HG03342 (cell line): ENCODE results near the gene U2AF1L4.
"Not testable (repeated sequence)": the region's sequence is repeated elsewhere in the genome, so short reads cannot be mapped to it uniquely, and the experiment has no call there.

ENCODE experiments used
- ATAC-seq: cut with Tn5 transposase; IDR thresholded peaks from one replicate; pipeline ENCODE4 v1.9.1; 2021; ENCODE audit warnings: mild to moderate bottlenecking, moderate library complexity; ENCODE audit not compliant: unreplicated experiment

Gene U2AF1L4

DNA sequence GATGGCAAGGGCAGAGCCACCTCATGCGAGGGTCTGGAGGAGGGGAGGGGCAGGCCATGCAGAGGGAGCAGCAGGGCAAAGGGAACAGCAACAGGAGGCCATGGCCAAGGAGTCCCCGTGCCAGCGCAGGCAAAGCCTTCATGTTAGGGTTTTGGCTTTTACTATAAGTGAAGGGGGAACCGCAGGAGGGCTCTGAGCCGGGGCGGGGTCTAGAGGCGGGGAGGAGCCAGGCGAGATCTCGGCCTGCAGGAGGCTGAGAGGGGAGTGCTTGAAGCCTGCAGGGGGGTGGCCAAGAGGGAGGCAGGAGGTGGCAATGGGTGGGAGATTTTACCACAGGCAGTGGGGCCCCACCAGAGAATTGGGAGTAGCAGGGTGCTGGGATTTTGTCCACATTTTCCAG lies 36.4 kb upstream of the U2AF1L4 start:
- no peak for ATAC-seq

DNA sequence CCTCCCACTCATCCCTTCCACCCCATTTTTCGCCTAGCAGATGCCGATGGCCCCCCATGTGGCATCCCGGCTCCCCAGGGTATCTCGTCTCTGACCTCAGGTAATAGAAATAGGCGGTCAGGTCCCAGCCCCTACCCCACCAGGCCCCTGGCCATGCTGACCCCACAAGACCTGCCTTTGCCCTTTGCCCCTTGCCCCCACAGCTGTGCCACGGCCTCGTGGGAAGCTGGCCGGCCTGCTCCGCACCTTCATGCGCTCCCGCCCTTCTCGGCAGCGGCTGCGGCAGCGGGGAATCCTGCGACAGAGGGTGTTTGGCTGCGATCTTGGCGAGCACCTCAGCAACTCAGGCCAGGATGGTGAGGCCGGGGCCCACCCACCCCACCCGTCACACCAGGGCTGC lies 35.5 kb upstream of the U2AF1L4 start:
- no peak for ATAC-seq

DNA sequence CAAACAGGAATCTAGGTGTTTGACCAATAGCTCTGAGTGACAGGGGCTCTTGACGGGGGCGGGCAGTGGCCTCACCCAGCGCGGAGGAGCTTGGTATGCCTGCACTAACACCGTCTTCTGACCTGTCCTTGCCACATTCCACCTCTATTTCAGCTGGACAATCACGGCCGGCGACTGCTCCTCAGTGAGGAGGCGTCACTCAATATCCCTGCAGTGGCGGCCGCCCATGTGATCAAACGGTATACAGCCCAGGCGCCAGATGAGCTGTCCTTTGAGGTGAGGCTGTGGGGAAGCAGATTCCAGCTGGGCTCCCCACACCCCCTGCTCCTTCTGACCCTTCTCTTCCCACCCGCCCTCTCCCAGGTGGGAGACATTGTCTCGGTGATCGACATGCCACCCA lies 34.8 kb upstream of the U2AF1L4 start:
- no peak for ATAC-seq

DNA sequence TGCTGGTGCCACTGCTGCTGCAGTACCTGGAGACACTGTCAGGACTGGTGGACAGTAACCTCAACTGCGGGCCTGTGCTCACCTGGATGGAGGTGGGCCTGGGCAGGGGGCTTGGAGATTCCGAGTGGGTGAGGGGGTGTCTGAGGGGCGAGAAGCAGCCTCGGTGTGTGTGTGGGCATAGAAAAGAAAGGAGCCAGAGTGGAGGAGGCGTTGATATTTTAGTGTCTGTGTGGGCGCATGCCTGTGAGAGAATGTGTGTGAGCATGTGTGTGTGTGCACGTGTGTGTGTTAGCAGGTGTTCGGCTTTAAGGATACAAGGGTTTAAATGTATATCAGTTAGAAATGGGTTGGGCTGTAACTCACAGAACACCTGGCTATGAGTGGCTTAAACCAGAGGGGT lies 33.8 kb upstream of the U2AF1L4 start:
- no peak for ATAC-seq

DNA sequence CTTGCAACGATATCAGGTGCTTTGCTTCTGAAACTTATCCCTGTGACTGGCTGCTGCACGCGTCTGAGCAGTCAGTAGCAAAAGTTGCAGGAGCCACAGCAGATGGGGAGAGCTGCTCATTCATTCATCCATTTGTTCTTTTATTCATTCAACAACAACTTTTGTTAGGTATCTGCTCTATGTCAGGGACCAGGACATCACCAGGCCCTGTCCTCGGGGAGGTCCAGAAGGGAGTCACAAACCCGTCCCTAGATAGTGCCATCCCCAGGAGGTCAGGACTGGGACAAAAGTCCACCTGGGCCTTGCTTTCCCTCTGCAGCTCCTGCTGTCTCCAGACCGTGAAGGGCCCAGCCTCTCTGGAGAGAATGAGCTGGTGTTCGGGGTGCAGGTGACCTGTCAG lies 32.7 kb upstream of the U2AF1L4 start:
- no peak for ATAC-seq

DNA sequence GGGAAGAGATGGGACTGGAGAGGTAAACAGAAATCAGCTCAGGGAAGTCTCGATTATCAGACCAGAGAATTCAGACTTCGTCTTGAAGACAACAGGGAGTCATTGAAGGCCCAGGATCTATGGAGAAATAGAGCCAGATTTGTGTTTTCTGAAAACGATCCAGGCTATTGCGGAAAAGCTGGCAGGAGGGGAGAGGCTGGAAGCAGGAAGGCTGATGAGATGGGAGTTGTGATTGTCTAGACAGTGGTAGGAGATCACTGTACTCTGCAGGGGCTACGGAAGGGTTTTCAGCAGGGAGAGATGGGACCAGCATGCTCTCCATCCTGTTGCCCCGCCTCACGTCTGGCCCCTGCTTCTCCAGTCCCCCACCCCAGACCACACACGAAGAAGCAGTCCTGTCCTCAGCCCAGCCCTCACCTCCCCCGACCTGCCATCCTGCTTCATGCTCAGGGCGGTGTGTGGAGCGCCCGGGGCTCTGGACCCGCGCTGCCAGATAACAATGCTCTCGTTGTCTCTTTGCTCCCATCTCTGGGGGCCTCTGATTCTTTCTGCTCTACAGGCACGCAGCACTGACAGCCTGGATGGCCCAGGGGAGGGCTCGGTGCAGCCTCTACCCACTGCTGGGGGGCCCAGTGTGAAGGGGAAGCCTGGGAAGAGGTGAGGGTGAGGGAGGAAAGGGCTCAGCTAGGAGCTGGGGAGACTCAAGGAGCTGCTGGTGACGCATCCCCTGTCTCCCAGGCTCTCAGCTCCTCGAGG lies 32.0 kb upstream of the U2AF1L4 start:
- no peak for ATAC-seq

DNA sequence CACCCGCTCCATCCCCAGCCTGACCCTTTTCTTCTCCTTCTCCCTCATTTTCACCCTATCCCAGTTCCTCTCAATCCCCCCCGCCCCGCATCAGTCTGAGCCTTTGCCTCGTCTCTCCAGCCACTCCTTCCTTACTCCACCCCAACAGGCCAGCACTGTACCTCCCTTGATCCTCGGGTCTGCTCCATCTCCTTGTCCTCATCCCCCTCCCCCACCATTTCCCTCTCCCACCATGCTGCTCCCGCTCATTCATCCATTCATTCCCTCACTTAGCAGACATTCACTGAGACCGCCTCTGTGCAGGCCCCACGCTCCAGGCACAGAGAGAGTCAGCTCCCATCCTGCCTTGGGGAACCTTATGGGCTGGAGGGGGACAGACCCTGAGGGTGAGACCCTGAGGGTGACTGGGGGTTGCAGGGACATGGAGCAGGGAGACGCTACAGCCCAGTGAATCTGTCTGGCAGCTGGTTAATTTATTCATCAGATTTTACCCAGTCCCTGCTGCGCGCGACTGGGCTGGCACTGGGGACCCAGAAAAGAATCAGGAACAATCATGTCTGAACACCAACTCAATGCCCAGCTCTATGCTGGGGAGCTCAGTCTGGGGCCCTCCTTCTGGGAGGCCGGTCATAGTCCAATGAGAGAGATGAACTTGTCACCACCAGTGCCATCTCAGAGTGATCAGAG lies 31.0 kb upstream of the U2AF1L4 start:
- no peak for ATAC-seq

DNA sequence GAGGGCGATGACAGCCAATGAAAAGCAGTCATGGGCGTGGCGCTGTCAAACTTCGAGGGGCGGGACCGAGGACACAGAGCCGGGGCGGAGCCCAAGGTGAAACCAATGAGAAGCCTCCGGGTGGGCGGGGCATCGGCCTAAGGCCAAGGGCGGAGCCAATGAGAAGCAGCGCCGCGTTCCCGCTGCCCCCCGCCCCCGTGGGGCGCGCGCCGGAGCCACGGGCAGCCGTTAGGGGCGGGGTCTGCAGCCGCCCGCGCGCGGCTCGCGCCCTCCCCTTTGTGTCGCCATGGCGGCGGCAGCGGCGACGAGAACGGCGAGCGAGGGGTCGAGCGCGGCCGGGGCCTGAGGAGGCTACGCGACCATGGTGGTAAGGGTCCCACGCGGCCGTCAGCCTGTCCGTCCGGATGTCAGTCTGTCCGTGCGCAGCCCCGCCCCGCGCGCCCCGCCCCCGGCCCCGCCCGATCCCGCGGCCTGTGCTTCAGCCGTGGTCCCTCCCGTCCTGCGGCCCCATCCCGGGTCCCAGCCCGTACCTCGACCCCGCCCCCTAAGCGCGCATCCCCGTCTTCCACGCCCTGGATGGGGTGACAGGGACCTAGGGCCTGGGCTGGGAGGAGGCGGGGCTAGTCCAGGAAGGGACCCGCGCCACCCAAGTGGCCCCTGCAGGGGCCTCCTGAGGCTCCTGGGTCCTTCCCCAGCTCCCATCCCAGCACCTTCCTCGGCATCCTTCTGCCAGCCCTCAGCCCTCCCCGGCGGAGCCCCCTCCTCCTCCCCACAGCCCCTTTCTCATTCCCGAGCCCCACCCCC lies 30.3 kb upstream of the U2AF1L4 start, which contains the start of gene ARHGAP33:
Gene ARHGAP33, plus strand, starts transcription at position 267 of the 804 bp plus-strand sequence. Its CDS starts 95 bp downstream, at position 362.
- ATAC-seq, result peak; percentile 90

DNA sequence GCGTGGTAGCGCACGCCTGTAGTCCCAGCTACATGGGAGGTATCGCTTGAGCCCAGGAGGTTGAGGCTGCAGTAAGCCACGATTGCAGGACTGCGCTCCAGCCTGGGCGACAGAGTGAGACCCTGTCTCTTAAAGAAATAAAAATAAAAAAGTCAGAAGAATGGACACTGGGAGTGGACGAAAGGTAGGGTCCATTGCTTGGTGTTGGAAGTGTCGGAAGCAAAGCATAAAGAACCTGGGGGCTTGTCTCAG lies 29.8 kb upstream of the U2AF1L4 start:
- no peak for ATAC-seq

DNA sequence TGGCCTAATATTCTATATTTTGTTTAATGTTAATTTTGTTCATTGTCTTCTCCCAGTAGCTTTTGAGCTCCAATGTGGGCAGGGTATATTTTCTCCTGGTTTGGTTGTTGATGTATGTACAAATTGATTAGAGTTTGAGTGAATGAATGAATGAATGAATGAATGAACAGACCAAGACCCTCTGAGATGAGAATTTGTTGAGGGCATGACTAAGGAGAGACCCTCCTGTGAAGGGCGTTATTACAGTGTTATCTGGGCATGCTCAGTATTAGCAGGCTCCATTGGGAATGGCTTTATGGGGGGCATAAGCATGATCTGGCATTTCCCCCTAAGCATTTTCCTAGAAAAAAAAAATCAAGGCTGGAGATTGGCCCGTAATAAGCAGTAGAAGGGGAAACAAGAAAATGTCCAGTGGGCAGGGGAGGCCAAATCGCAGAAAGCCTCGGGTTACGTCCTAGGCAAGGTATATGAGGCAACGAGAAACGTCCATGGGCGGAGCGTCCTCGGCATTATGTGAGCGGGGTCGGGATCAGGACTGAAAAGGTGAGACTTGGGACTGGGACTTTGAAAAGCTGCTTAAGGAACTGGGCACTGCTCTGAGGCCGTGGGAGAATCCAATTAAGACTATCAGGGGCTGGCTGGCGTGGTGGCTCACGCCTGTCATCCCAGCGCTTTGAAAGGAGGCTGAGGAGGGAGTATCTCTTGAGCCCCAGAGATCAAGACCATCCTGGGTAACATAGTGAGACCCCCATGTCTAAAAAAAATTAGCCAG lies 29.2 kb upstream of the U2AF1L4 start:
- ATAC-seq, result no peak

DNA sequence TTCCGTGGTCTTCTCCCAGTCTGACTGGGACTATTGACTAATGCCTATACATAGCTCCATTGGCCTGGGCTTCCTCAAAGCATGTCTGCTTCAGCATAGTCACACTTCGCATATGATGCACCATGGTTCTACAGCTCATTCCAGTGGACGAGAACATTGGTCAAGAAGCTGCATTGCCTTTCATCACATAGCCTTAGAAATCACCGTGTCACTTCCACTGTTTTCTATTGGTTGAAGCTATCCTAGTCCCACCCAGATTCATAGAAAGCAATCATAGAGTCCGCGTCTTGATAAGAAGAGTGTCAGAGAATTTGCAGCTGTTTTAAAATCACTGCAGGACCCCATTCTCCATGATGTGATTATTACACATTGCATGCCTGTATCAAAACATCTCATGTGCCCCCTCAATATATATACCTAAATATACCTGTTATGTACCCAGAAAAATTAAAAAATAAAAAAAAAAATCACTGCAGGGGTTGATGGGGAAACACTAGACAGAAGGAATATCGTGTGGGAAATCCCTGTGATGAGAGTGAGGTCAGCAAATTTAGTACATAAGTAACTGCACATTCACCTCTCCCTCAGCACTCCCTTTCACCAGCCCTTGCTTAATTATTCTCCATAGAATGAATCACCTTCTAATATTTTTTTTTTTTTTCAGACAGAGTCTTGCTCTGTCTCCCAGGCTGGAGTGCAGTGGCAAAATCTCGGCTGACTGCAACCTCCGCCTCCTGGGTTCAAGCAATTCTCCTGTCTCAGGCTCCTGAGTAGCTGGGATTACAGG lies 28.0 kb upstream of the U2AF1L4 start:
- ATAC-seq, result no peak

DNA sequence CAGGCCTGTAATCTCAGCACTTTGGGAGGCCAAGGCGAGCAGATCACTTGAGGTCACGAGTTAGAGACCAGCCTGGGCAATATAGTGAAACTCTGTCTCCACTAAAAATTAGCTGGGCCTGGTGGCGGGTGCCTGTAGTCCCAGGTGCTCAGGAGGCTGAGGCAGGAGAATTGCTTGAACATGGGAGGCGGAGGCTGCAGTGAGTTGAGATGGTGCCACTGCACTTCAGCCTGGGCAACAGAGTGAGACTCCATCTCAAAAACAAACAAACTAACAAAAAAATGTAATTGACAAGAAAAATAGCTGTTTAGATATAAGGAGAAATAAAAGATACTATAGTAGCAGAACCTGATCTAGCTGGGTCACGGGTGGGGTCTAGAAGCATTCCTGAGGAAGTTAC lies 27.1 kb upstream of the U2AF1L4 start:
- not testable (repeated sequence) for ATAC-seq

DNA sequence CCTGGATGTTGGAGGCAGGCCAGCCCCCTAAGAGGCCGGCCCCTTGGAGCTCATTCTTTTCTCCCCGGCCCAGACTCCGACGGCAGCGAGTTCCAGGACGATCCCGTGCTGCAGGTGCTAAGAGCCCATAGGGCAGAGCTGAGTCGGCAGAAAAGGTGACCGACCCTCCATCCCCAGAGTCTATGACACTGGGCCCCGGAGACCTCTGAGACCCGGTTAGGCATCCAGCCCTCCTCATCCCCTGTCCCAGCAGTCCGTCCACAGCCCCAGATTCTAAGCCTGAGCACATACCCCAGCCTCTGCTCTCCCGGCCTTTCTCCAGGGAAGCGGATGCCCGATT lies 22.8 kb upstream of the U2AF1L4 start:
- no peak for ATAC-seq

DNA sequence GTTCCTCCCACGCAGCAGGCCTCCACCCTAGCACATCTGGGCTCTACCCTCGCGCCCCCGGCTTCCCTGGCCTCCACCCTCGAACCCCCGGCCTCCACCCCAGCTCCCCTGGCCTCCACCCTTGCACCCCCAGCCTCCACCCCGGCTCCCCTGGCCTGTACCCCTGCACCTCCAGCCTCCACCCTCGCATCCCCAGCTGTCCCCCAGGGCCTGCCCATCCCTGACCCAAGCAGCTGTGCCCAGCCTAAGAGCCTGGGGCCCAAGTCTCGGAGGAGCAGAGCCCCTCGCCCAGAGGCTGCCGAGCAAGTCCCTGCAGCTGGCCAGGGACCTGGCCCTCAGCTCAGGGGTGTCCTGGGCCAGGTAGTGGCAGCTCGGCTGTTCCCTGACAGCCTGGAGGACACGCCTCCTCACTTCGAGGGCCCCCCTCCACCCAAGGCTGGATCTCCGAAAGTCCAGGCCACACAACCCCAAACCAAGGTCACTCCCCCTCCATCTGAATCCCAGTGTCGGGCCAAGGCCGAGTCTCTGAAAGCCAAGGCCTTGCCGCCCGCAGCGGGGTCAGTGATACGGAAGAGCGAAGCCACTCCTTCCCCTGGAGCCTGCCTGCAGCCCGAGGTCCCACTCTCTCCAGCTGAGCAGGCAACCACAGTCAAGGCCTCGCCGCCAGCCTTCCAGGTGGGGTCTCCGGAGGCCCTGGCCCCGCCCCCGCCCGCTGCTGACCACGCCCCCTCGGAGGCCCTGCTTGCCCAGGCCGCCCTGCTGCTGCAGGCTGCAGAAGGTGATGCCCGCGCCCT lies 22.3 kb upstream of the U2AF1L4 start:
- no peak for ATAC-seq

DNA sequence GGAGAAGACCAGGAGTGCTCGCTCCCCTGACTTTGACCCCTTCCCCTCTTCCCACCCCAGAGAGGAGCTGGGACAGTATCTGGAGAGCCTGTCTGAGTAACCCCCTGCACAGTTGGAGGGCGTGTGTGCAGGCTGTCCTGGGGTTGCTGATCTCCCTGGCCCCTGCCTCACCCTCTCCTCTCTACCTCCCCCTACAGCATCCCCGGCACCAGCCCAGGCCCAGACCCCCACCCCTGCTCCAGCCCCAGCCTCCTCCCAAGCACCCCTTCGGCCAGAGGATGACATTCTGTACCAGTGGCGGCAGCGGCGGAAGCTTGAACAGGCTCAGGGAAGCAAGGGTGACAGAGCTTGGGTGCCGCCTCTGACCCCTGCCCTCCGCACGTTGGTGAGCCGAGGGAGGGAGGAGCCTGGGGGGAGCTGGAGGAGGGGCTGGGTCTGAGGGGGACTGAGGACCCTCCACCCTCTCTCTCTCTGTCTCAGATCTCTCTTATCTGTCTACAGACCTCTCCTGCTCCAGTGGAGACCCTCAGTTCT lies 21.4 kb upstream of the U2AF1L4 start:
- ATAC-seq, result no peak

DNA sequence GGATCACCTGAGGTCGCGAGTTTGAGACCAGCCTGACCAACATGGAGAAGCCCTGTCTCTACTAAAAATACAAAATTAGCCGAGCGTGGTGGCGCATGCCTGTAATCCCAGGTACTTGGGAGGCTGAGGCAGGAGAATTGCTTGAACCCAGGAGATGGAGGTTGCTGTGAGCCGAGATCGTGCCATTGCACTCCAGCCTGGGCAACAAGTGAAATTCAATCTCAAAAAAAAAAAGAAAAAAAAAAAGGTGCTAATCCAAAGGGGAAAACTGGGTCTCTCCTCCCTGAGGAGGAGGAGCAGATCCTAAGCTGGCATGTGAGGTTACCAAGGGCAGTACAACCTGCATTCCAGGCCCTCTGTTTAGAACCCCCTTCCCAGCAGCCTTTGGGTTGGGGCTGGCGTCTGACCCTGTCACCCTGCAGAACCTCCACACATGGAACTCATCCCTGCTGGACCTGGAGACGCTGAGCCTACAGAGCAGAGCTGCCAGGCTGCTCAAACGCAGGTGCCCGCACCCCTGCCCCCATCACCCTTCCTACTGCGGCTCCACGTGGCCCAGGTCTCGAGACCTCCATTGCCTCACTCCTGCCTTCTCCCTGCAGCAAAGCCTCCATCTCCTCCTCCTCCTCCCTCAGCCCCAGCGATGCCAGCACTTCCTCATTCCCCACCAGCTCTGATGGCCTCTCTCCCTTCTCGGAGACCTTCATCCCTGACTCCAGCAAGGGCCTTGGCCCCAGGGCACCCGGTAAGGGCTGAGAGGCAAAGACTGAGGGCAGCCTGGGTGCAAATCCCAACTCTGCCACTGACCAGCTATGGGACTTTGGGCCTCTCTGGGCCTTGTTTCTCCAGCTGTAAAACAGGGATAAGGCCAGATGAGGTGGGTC lies 19.5 kb upstream of the U2AF1L4 start:
- no peak for ATAC-seq

DNA sequence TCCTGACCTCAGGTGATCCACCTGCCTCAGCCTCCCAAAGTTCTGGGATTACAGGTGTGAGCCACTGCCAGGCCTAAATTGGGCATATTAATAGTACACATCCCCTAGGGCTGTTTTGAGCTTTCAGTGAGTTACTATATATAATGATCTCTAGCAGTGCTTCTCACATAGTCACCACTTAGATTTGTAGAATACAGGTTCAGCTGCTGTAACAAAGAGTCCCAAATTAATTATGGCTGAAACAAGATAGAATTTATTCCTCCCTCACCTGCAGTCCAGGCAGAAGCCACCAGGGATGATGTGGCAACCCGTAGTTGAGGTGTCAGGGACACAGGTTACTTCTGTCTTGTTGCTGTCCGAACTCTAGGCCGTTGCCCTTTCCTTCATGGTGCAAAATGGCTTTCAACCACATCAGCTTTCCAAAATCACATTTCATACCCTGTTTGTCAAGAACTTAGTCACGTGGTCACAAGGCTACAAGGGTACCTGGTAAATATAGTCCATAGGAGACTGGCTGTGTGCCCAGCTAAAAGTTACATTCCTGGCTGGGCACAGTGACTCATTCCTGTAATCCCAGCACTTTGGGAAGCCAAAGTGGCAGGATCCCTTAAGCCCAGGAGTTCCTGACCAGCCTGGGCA lies 15.6 kb upstream of the U2AF1L4 start:
- no peak for ATAC-seq

DNA sequence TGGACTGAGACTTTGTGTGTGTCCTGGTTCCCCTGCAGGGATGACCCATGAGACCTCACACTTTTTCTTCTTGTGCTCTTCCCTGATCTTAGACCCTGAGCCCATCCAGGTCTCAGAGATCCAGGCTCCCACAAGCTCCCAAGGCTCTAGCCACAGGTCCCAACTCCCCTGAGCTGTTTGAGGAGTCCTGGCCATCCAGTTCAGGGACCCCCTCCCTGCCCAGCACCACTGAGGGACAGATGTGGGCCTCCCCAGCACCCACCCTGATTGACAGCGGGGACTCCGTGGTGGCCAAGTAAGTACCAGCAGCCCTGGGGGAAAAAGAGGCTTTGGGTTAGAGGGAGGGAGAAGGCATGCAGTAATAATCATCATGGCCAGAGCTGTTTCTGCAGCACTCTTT lies 14.5 kb upstream of the U2AF1L4 start:
- ATAC-seq, result no peak
